Choroid plexus epithelial cell (primary cell): ENCODE data around the gene BATF.

Experiments used
- DNase-seq: peaks from one replicate; pipeline ENCODE4 v3.0.0-alpha.2; 2010; ENCODE audit warnings: low read depth
- H3K4me3 ChIP-seq: 2 replicates; pipeline ENCODE4 v1.5.1; 2011; ENCODE audit warnings: low read depth, mild to moderate bottlenecking, control low read depth, low read length, moderate library complexity
- TF ChIP-seq, protein P1 (sequence below): conservative IDR thresholded peaks from 2 replicates; pipeline ENCODE4 v1.5.1; 2011; ENCODE audit warnings: low read depth, mild to moderate bottlenecking, control low read depth, inconsistent platforms, low read length, moderate library complexity

Gene BATF

DNA sequence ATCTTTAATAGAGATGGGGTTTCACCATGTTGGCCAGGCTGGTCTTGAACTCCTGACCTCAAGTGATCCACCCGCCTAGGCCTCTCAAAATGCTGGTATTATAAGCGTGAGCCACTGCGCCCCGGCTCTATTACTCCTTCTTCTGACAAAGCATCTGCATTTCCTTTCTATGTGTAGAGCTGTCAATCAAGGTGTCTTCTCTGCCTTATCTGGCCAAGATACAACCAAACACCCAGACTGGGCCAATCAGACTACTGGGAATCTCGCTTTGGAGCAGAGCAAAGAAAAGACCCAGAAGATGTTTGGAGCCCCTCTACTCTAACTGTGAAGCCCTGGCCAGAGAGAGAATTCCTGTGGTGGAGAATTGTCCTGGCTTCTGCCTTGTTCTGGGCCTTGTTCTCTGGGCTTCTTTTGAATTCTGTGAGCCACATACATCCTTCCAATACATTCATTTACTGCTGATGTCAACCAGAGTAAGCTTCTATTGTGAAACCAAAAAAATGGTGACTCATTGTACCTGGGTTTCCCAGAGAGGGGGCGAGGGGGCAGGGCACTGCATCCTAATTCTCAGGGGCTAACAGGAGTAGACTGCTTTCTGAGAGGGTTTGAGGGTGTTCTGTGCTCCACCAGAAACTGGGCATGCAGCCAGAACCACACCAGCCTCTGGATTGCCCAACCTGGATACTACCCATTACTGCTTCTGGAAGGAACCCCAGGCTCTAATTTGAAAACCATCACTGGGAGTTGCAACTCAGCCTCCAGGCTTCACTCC is 37.4 kb downstream of the BATF start:
- DNase-seq: peak; percentile 65
- H3K4me3 ChIP-seq: no peak overlapping the region
- TF ChIP-seq, protein P1, sequence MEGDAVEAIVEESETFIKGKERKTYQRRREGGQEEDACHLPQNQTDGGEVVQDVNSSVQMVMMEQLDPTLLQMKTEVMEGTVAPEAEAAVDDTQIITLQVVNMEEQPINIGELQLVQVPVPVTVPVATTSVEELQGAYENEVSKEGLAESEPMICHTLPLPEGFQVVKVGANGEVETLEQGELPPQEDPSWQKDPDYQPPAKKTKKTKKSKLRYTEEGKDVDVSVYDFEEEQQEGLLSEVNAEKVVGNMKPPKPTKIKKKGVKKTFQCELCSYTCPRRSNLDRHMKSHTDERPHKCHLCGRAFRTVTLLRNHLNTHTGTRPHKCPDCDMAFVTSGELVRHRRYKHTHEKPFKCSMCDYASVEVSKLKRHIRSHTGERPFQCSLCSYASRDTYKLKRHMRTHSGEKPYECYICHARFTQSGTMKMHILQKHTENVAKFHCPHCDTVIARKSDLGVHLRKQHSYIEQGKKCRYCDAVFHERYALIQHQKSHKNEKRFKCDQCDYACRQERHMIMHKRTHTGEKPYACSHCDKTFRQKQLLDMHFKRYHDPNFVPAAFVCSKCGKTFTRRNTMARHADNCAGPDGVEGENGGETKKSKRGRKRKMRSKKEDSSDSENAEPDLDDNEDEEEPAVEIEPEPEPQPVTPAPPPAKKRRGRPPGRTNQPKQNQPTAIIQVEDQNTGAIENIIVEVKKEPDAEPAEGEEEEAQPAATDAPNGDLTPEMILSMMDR: no peak

DNA sequence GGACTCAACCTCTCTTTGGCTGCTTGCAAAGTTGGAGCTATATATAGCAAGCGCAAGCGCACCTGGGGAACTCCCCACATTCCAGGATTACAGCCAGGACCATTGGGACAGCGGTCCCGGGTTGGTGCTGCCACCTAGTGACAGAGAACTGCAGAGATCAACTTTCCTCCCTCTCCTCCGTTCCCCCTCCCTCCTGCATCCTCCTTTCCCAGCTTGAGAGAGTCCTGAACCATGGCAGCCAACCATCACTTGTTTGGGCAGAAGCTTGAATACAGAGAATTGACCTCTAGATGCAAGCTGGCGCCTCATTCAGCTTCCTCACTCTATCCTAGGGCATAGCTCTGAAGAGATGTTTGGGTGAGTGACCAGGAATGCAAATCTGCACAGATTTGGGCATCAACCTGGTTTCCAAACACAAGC is 38.8 kb downstream of the BATF start:
- TF ChIP-seq, protein P1: peak; percentile 96
- DNase-seq: peak; percentile 90
- H3K4me3 ChIP-seq: no peak overlapping the region

DNA sequence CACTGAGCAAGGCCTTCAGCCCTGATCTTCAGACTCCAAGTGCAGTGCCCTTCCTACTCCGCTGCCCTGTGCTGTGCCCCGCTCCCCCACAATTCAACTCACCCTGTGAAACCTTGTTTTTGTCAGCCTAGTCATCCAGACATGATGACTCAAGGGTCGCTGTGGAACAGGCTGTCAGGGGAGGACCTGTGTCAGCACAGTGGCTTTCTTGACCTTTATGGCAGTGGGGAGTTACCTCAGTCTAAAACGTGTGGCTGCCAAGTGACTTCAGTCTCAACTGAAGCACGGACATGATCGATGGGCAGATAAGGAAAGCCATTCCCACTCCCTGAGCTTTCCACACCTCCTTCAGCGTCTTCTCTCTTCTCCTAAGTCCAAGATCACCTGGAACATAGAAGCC is 39.8 kb downstream of the BATF start:
- TF ChIP-seq, protein P1: no peak
- no peak overlapping the region for H3K4me3 ChIP-seq
- DNase-seq: no peak

DNA sequence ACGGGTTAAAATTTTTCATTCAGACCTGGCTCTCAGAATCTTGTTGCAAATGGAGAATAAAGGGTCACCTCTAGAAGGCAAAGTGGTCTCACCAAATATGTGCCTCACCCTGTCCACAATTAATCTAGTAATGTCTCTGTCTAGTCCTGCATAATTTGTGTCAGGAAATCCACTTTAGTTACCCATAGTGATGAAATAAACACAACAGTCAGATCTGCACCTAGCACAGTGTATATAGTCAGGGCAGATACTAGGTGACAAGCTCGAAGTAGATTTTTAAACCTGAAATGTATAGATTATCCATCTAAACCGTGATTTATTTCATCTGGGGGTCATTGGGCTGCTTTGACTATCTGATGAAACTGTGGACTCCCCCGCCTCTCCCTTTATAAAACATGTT is 40.2 kb downstream of the BATF start:
- TF ChIP-seq, protein P1: no peak
- no peak overlapping the region for H3K4me3 ChIP-seq
- no peak for DNase-seq

DNA sequence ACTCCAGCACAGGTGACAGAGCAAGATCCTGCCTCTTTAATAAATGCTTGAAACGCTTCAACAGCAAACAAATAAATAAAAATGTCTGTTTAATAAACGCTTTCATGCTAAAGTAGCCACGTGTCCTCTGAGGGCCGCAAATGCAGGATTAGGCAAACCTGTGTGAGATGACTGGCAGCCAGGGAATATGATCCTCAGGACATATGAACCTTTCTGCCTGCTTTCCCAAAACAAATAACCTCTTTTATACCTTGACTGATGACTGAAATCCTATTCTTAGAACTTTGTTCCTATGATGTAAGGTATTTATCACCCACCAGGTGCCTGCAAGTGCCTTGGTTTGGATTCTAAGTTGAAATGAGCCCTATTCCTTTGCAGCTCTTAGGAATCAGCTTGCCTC is 41.7 kb downstream of the BATF start:
- H3K4me3 ChIP-seq: no peak overlapping the region
- TF ChIP-seq, protein P1: no peak
- no peak for DNase-seq

DNA sequence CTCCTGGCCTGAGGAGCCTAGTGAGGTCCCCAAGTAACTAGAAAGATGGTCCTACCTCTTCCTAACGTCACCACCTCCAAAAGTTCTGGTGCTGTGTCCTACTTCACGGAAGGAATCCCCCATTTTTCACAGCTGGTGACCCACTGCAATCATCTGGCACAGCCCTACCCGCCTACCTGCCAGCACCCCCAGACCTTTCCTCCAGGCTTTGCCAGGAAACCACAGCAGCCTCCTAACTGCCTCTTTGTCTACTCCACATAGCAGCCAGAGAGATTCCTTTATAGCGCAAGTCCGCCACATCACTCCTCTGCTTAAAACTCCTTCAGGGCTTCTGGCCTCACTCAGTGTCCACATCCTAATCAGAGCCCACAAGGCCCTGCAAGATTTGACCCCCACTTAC is 42.8 kb downstream of the BATF start:
- TF ChIP-seq, protein P1: no peak
- no peak for DNase-seq
- no peak overlapping the region for H3K4me3 ChIP-seq

DNA sequence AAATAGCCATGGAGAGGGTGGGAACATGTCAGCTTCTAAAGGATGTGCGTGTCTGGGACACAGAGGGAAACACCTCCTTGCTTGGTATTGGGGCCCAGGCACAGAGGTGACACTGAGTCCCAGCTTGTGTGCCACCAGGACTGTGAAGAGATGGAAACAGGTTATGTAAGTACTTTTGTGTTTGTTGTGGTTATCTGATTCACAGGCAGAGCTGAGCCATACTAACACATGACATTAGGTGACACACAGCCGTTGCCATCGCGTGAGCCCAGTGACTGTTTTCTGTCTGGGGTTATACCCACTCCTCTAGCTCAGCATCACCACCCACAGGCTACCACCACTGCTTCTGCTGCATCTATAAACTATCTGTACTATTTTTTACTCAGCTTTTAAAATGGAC is 44.1 kb downstream of the BATF start:
- H3K4me3 ChIP-seq: no peak overlapping the region
- no peak for DNase-seq
- TF ChIP-seq, protein P1: no peak
